Measurements from ENCODE around the gene DLGAP1.

Gene DLGAP1

DNA sequence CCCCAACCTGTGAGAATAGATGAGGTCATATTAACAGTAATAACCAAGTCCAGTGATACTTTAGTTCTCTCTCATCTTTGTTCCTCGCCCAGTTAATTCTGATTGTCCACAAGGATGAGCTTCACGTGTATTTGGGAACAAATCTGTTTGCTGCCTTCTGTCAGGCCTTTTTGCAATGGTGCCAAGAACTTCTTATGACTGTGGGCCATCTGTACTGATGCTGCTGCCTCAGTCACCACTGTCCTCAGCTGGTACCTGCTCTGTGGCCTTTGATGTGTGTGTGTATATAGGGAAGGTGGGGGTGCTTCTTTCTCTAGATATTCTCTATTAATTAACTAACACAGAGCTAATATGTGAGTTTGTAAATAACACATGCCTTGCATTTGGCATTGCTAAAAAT, 612.3 kb downstream of the DLGAP1 start:
- TF ChIP-seq, protein P1, sequence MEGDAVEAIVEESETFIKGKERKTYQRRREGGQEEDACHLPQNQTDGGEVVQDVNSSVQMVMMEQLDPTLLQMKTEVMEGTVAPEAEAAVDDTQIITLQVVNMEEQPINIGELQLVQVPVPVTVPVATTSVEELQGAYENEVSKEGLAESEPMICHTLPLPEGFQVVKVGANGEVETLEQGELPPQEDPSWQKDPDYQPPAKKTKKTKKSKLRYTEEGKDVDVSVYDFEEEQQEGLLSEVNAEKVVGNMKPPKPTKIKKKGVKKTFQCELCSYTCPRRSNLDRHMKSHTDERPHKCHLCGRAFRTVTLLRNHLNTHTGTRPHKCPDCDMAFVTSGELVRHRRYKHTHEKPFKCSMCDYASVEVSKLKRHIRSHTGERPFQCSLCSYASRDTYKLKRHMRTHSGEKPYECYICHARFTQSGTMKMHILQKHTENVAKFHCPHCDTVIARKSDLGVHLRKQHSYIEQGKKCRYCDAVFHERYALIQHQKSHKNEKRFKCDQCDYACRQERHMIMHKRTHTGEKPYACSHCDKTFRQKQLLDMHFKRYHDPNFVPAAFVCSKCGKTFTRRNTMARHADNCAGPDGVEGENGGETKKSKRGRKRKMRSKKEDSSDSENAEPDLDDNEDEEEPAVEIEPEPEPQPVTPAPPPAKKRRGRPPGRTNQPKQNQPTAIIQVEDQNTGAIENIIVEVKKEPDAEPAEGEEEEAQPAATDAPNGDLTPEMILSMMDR (IDR thresholded peaks at IDR 0.05; ENCODE audit: poor library complexity, severe bottlenecking), result no peak
- ATAC-seq (ENCODE audit: low read depth) (no peak), DNase-seq (ENCODE audit: low spot score) (no peak)
- no peak overlapping the region for H3K27ac ChIP-seq (ENCODE audit: poor library complexity, severe bottlenecking)
- H3K9me3 ChIP-seq (ENCODE audit: severe bottlenecking), result no peaks in the 10 kb centered on the region
- no peaks in the 10 kb centered on the region for H3K4me1 ChIP-seq (ENCODE audit: insufficient read depth, poor library complexity, severe bottlenecking)
- no peak overlapping the region for H3K4me3 ChIP-seq (ENCODE audit: severe bottlenecking)
- H3K36me3 ChIP-seq (ENCODE audit: low read depth), result no peaks in the 10 kb centered on the region
- H3K27me3 ChIP-seq (ENCODE audit: insufficient read depth, poor library complexity, severe bottlenecking), result no peaks in the 10 kb centered on the region

DNA sequence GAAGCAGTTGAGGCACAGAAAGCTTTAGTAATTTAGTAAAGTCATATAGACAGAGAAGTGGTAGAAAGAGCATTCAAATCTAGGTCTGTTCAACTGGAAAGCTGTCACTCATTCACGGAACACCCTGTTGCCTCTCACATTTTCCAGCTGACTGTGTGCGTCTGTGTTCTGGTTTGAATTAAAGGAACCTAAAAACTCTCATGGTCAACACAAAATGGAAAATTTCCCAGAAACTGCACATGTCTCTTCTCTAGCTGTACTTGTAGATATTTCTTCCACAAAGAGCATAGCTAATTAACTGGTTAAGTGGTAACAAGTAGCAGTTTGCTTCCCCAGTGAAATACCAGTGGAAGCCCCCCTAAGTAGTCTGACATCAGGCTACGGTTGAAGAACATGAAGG, 614.3 kb downstream of the DLGAP1 start:
- H3K4me3 ChIP-seq (ENCODE audit: severe bottlenecking), result no peak overlapping the region
- TF ChIP-seq, protein P1 (IDR thresholded peaks at IDR 0.05; ENCODE audit: poor library complexity, severe bottlenecking), result no peak
- H3K27me3 ChIP-seq (ENCODE audit: insufficient read depth, poor library complexity, severe bottlenecking), result no peaks in the 10 kb centered on the region
- DNase-seq (ENCODE audit: low spot score) (no peak), ATAC-seq (ENCODE audit: low read depth) (no peak)
- no peaks in the 10 kb centered on the region for H3K4me1 ChIP-seq (ENCODE audit: insufficient read depth, poor library complexity, severe bottlenecking)
- no peak overlapping the region for H3K27ac ChIP-seq (ENCODE audit: poor library complexity, severe bottlenecking)
- H3K9me3 ChIP-seq (ENCODE audit: severe bottlenecking), result no peaks in the 10 kb centered on the region
- no peaks in the 10 kb centered on the region for H3K36me3 ChIP-seq (ENCODE audit: low read depth)

GRCh38 chr18:3839581-3839981, 615.5 kb downstream of the DLGAP1 start:
- TF ChIP-seq, protein P1 (IDR thresholded peaks at IDR 0.05; ENCODE audit: poor library complexity, severe bottlenecking), result no peak
- ATAC-seq (ENCODE audit: low read depth) (no peak), DNase-seq (ENCODE audit: low spot score) (no peak)
- Histone ChIP-seq H3K9me3 (ENCODE audit: severe bottlenecking) (no peaks in the 10 kb centered on the region), H3K36me3 (ENCODE audit: low read depth) (no peaks in the 10 kb centered on the region), H3K4me3 (ENCODE audit: severe bottlenecking) (no peak overlapping the region), H3K27me3 (ENCODE audit: insufficient read depth, poor library complexity, severe bottlenecking) (no peaks in the 10 kb centered on the region), H3K27ac (ENCODE audit: poor library complexity, severe bottlenecking) (no peak overlapping the region), H3K4me1 (ENCODE audit: insufficient read depth, poor library complexity, severe bottlenecking) (no peaks in the 10 kb centered on the region)

GRCh38 chr18:3836483-3837335, 618.4 kb downstream of the DLGAP1 start:
- no peaks in the 10 kb centered on the region for H3K36me3 ChIP-seq (ENCODE audit: low read depth)
- no peak overlapping the region for H3K27ac ChIP-seq (ENCODE audit: poor library complexity, severe bottlenecking)
- H3K4me1 ChIP-seq (ENCODE audit: insufficient read depth, poor library complexity, severe bottlenecking), result no peaks in the 10 kb centered on the region
- no peaks in the 10 kb centered on the region for H3K9me3 ChIP-seq (ENCODE audit: severe bottlenecking)
- DNase-seq (ENCODE audit: low spot score) (no peak), ATAC-seq (ENCODE audit: low read depth) (no peak)
- TF ChIP-seq, protein P1 (IDR thresholded peaks at IDR 0.05; ENCODE audit: poor library complexity, severe bottlenecking), result no peak
- no peak overlapping the region for H3K4me3 ChIP-seq (ENCODE audit: severe bottlenecking)
- H3K27me3 ChIP-seq (ENCODE audit: insufficient read depth, poor library complexity, severe bottlenecking), result no peaks in the 10 kb centered on the region

GRCh38 chr18:3832025-3832638, 623.0 kb downstream of the DLGAP1 start:
- no peak for DNase-seq (ENCODE audit: low spot score)

More at GRCh38 chr18:3832025-3832638, 623.0 kb downstream of the DLGAP1 start:
- H3K9me3 ChIP-seq (ENCODE audit: severe bottlenecking), result no peaks in the 10 kb centered on the region
- H3K36me3 ChIP-seq (ENCODE audit: low read depth), result no peaks in the 10 kb centered on the region
- H3K27me3 ChIP-seq (ENCODE audit: insufficient read depth, poor library complexity, severe bottlenecking), result no peaks in the 10 kb centered on the region
- TF ChIP-seq, protein P1 (IDR thresholded peaks at IDR 0.05; ENCODE audit: poor library complexity, severe bottlenecking), result no peak
- no peak for ATAC-seq (ENCODE audit: low read depth)
- no peak overlapping the region for H3K27ac ChIP-seq (ENCODE audit: poor library complexity, severe bottlenecking)
- no peaks in the 10 kb centered on the region for H3K4me1 ChIP-seq (ENCODE audit: insufficient read depth, poor library complexity, severe bottlenecking)
- no peak overlapping the region for H3K4me3 ChIP-seq (ENCODE audit: severe bottlenecking)

Data from RWPE2 (cell line).